Astrocyte (in vitro differentiated cells and primary cell): ENCODE results near the gene JUN. TPM values are rescaled to one million over a fixed set of nuclear protein-coding genes. Genes with fewer than 3 reads are reported as not detected.

Source experiments
- DNase-seq: peaks from one replicate; pipeline ENCODE4 v3.0.0-alpha.2; 2010; ENCODE audit warnings: low read depth
- FAIRE-seq: peaks from 2 replicates; lab custom pipeline; 2011; peaks lifted over from hg19 to GRCh38; lab: Jason Lieb, UNC
- H2AFZ ChIP-seq: 2 replicates; pipeline ENCODE4 v1.6.0; 2012; ENCODE audit warnings: low read depth, low read length, inconsistent platforms
- H3K27ac ChIP-seq: 2 replicates; pipeline ENCODE4 v1.5.1; 2011; ENCODE audit warnings: low read depth, low read length, inconsistent platforms
- H3K27me3 ChIP-seq: 2 replicates; pipeline ENCODE4 v1.6.0; 2011; ENCODE audit warnings: low read length, inconsistent platforms; ENCODE audit not compliant: insufficient read depth
- H3K36me3 ChIP-seq: 2 replicates; pipeline ENCODE4 v1.5.1; 2011; ENCODE audit warnings: low read length, inconsistent platforms; ENCODE audit not compliant: insufficient read depth
- H3K4me1 ChIP-seq: 2 replicates; pipeline ENCODE4 v1.5.1; 2011; ENCODE audit warnings: low read length, inconsistent platforms; ENCODE audit not compliant: insufficient read depth
- H3K4me2 ChIP-seq: 2 replicates; pipeline ENCODE4 v1.6.0; 2012; ENCODE audit warnings: low read length, inconsistent platforms
- H3K4me3 ChIP-seq: 2 replicates; pipeline ENCODE4 v1.5.1; 2011; ENCODE audit warnings: low read depth, mild to moderate bottlenecking, low read length, inconsistent platforms; ENCODE audit not compliant: insufficient read depth
- H3K79me2 ChIP-seq: 2 replicates; pipeline ENCODE4 v1.6.0; 2012; ENCODE audit warnings: mild to moderate bottlenecking, low read length, inconsistent platforms; ENCODE audit not compliant: insufficient read depth
- H3K9ac ChIP-seq: 2 replicates; pipeline ENCODE4 v1.6.0; 2012; ENCODE audit warnings: mild to moderate bottlenecking, low read length, inconsistent platforms
- H3K9me3 ChIP-seq: 2 replicates; pipeline ENCODE4 v1.5.1; 2012; ENCODE audit warnings: low read depth, mild to moderate bottlenecking, low read length, inconsistent platforms; ENCODE audit not compliant: insufficient read depth
- H4K20me1 ChIP-seq: 2 replicates; pipeline ENCODE4 v1.6.0; 2012; ENCODE audit warnings: low read length, inconsistent platforms; ENCODE audit not compliant: insufficient read depth
- H3K27ac Mint-ChIP-seq: one replicate; pipeline ENCODE4 v1.8.0; 2021; ENCODE audit warnings: mild to moderate bottlenecking, mixed read lengths; ENCODE audit not compliant: unreplicated experiment
- H3K27me3 Mint-ChIP-seq: one replicate; pipeline ENCODE4 v1.8.0; 2021; ENCODE audit warnings: low read depth, mixed read lengths; ENCODE audit not compliant: unreplicated experiment
- H3K36me3 Mint-ChIP-seq: one replicate; pipeline ENCODE4 v1.8.0; 2021; ENCODE audit warnings: low read depth, mixed read lengths; ENCODE audit not compliant: unreplicated experiment
- H3K4me1 Mint-ChIP-seq: one replicate; pipeline ENCODE4 v1.8.0; 2021; ENCODE audit warnings: low read depth, mixed read lengths; ENCODE audit not compliant: unreplicated experiment
- H3K4me3 Mint-ChIP-seq: one replicate; pipeline ENCODE4 v1.8.0; 2021; ENCODE audit warnings: mild to moderate bottlenecking, moderate library complexity, mixed read lengths; ENCODE audit not compliant: unreplicated experiment
- H3K9me3 Mint-ChIP-seq: one replicate; pipeline ENCODE4 v1.8.0; 2021; ENCODE audit warnings: mild to moderate bottlenecking, mixed read lengths; ENCODE audit not compliant: unreplicated experiment
- EZH2 ChIP-seq: IDR thresholded peaks from 2 replicates; pipeline ENCODE4 v1.6.1; 2012; ENCODE audit warnings: mild to moderate bottlenecking, low read length, inconsistent platforms; ENCODE audit not compliant: insufficient read depth
- total RNA-seq: library from RNA; stranded (reverse); gene quantifications from 2 replicates; pipeline ENCODE4 v1.2.1, GENCODE V29; 2021
- TF ChIP-seq, protein P1 (sequence below): IDR thresholded peaks from 2 replicates; pipeline ENCODE4 v1.5.1; 2011; ENCODE audit warnings: low read depth, mild to moderate bottlenecking, inconsistent platforms, low read length, moderate library complexity; ENCODE audit not compliant: insufficient read depth

JUN gene
- total RNA-seq, 1 donor from 2014 or later, result 101 TPM

- no peaks in the 10 kb centered on the region for H3K79me2 ChIP-seq
- no peaks in the 10 kb centered on the region for H4K20me1 ChIP-seq
- no peaks in the 10 kb centered on the region for H3K27me3 Mint-ChIP-seq
- no peak overlapping the region for H3K4me2 ChIP-seq
- H3K36me3 ChIP-seq, result no peaks in the 10 kb centered on the region
- DNase-seq (peak; percentile 53), FAIRE-seq (no peak)
- H3K27ac Mint-ChIP-seq, result no peak overlapping the region
- H3K9me3 Mint-ChIP-seq, result no peaks in the 10 kb centered on the region
- H3K9me3 ChIP-seq, result no peaks in the 10 kb centered on the region
- no peak overlapping the region for H3K4me3 Mint-ChIP-seq
- TF ChIP-seq, protein P1, sequence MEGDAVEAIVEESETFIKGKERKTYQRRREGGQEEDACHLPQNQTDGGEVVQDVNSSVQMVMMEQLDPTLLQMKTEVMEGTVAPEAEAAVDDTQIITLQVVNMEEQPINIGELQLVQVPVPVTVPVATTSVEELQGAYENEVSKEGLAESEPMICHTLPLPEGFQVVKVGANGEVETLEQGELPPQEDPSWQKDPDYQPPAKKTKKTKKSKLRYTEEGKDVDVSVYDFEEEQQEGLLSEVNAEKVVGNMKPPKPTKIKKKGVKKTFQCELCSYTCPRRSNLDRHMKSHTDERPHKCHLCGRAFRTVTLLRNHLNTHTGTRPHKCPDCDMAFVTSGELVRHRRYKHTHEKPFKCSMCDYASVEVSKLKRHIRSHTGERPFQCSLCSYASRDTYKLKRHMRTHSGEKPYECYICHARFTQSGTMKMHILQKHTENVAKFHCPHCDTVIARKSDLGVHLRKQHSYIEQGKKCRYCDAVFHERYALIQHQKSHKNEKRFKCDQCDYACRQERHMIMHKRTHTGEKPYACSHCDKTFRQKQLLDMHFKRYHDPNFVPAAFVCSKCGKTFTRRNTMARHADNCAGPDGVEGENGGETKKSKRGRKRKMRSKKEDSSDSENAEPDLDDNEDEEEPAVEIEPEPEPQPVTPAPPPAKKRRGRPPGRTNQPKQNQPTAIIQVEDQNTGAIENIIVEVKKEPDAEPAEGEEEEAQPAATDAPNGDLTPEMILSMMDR, result no peak
- TF ChIP-seq EZH2, result no peak
- no peak overlapping the region for H3K27ac ChIP-seq
- no peaks in the 10 kb centered on the region for H3K27me3 ChIP-seq
- H3K9ac ChIP-seq, result no peak overlapping the region
- H2AFZ ChIP-seq, result no peak overlapping the region
- no peaks in the 10 kb centered on the region for H3K36me3 Mint-ChIP-seq
- H3K4me1 Mint-ChIP-seq, result peaks cover 5% of the 10 kb centered on the region
- no peak overlapping the region for H3K4me3 ChIP-seq
- peaks cover 6% of the 10 kb centered on the region for H3K4me1 ChIP-seq
Observed at GRCh38 chr1:58732087-58732775, 51.6 kb downstream of the JUN start.

Other genes with a start within 250 kb of the JUN start
- 5.1 and 6.0 TPM in 2 replicates for gene OMA1, start 237.3 kb downstream of the JUN start, total RNA-seq
- 0.87 and 3.0 TPM in 2 replicates for gene TACSTD2, start 206.8 kb downstream of the JUN start, total RNA-seq
- 32.3 and 38.1 TPM in 2 replicates for gene MYSM1, start 84.0 kb downstream of the JUN start, total RNA-seq